Heart right ventricle (tissue), 16 donors: ENCODE measurements around the gene EIF1AD. TPM values are rescaled to one million over a fixed set of nuclear protein-coding genes. Genes with fewer than 3 reads are reported as not detected.
"Not testable (repeated sequence)": the region's sequence is repeated elsewhere in the genome, so short reads cannot be mapped to it uniquely, and the experiment has no call there.

Source experiments
- ATAC-seq, 8 donors: fragments of 200-7000 bp; cut with Tn5 transposase; one replicate each; pipeline ENCODE4 v1.9.1; 2020; ENCODE audit warnings: mild to moderate bottlenecking in 8 of 8, moderate library complexity in 8 of 8, moderate number of reproducible peaks in 1 of 8
- DNase-seq, 2 donors: peaks; one replicate each; pipeline ENCODE4 v3.0.0-alpha.2; 2020
- H3K27ac ChIP-seq, 10 donors: fragments of 200-600 bp; sonication (generic) in 2 of 10; one replicate each; pipeline versions ENCODE4 v1.5.0 to v1.8.0; 2020 to 2022; ENCODE audit warnings: mild to moderate bottlenecking in 3 of 10
- H3K27me3 ChIP-seq, 7 donors: fragments of 200-600 bp; one replicate each; pipeline ENCODE4 v1.8.0; 2021 to 2022; ENCODE audit warnings: mild to moderate bottlenecking in 2 of 7
- H3K36me3 ChIP-seq, 9 donors: fragments of 200-600 bp; sonication (generic) in 1 of 9; one replicate each; pipeline versions ENCODE4 v1.5.0 to v1.8.0; 2020 to 2022; ENCODE audit warnings: mild to moderate bottlenecking in 2 of 9
- H3K4me1 ChIP-seq, 9 donors: fragments of 200-600 bp; sonication (generic) in 1 of 9; one replicate each; pipeline versions ENCODE4 v1.5.0 to v1.8.0; 2020 to 2022; ENCODE audit warnings: mild to moderate bottlenecking in 4 of 9
- H3K4me3 ChIP-seq, 10 donors: fragments of 200-600 bp; sonication (generic) in 2 of 10; one replicate each; pipeline versions ENCODE4 v1.5.0 to v1.8.0; 2020 to 2022; ENCODE audit warnings: mild to moderate bottlenecking in 7 of 10, moderate library complexity in 2 of 10
- H3K9me3 ChIP-seq, 11 donors: fragments of 200-600 bp in 10 of 11; sonication (generic) in 2 of 11; one replicate each; pipeline versions ENCODE4 v1.5.0 to v1.8.0; 2013 to 2022; ENCODE audit warnings: mild to moderate bottlenecking in 2 of 11, control low read depth in 1 of 11, moderate library complexity in 1 of 11
- CTCF ChIP-seq, 9 donors: fragments of 200-600 bp; sonication (generic) in 2 of 9; IDR thresholded peaks; one replicate each; pipeline versions ENCODE4 v1.5.0 to v1.8.0; 2021 to 2022; ENCODE audit warnings: antibody characterized with exemption in 9 of 9, mild to moderate bottlenecking in 5 of 9, moderate library complexity in 1 of 9
- WGBS, 2 donors: extraction: QIAGEN DNeasy Blood & Tissue Kit; methylation state at CpG; one replicate each; pipeline ENCODE4 v1.1.7; 2013; ENCODE audit warnings: inconsistent platforms in 1 of 2; 5-methylcytosine and 5-hydroxymethylcytosine counted together
- intact Hi-C, 10 donors: fragments of 100-400 bp; cut with DNase I; formaldehyde crosslinking; loops; one replicate each; pipeline versions ENCODE4 v1.11.1 to v1.14.2; 2022
- polyA plus RNA-seq, 2 donors: library from polyadenylated mRNA; stranded (reverse); fragments of 200-250 nt; gene quantifications; one replicate each; pipeline ENCODE4 v1.2.3, GENCODE V29; 2013
- total RNA-seq, 10 donors: library from RNA; stranded (reverse); fragmentation: NEBNext Ultra II Directional in 3 of 10; extraction: Animal tissue kit (Norgen Biotek cat#: 25700) in 3 of 10; gene quantifications; one replicate each; pipeline versions ENCODE4 v1.2.1 to v1.2.4, GENCODE V29; 2021 to 2023
- donor health status: Arrhythmogenic right ventricular cardiomyopathy.
- donor health status: ischemic (EF 13 %, LVEDD 7.1; RV severe dilation, severe dysfunction).
- donor health status: healthy with polysubstance abuse.
- donor health status: DM: no; HTN: yes; CAD: no.
- donor health status: DM: no; HTN: no; CAD: no.
- donor health status: ischemic (EF 25% LVEDD 6.9; RV normal size, moderate dysfunction).
- donor health status: ischemic (EF 25% LVEDD 5.7; RV mildly dilated, moderate dysfunction).
- donor health status: healthy.
- donor health status: DM: yes; HTN: yes; CAD: no.
- donor health status: Ischemic cardiomyopathy.
- donor health status: ischemic (EF 35%, LVEDD 5.7; RV mildly dilated, moderate dysfunction).
- donor health status: nonischemic (EF 11% LVEDD 7.7; RV severe dilation, severe dysfunction).
- donor health status: DM: yes; HTN: yes; CAD: no.
- donor health status: PGD.
- donor health status: ischemic (EF 29% LVEDD 5.4; RV normal size, mild dysfunction).
- donor health status: nonischemic (EF 23%, LVEDD 6.1; RV moderate dilation, normal function).

EIF1AD gene
- total and polyA plus RNA-seq, 12 donors, result 15.1 to 30.0 (median 19.7) TPM

DNA sequence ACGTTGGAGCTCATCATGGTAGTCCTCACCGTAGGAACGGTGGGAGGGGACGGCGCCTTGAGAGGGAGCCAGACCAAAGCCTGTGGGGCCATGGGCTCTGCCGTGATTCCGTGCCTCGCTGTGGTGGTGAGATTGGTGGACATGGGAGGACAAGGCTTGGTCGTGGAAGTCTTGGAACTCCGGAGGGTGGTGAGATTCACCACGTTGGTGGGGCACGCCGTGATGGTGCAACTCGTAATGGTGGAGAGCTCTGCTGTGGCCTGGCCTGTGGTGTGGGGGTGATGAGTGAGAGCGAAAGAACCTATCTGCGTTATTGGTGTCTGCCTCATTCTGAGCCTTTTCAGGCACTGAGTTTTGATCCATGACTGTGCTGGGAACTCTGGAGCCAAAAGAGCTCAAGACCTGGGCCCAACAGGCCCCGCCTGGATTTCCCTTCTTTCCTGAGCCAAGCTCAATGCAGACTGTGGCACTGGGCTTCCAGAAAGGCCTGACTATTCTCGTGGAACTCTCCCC lies 24.1 kb upstream of the EIF1AD start, which contains the start of gene CATSPER1:
Gene CATSPER1 (minus strand): TSS at position 463 of the 513 bp plus-strand sequence. CDS start 100 bp downstream, at position 363.
- 89 to 91% methylated on average over 18 of the region's 18 CpGs for whole genome bisulfite sequencing, 2 donors
- Histone ChIP-seq H3K27me3 (peaks cover 0 to 17% (median 7%) of the 10 kb centered on the region in 7 donors), H3K36me3 (no peaks in the 10 kb centered on the region), H3K4me1 (peaks cover 0 to 18% (median 8%) of the 10 kb centered on the region in 9 donors), H3K27ac (no peak within 1 kb of the TSS), H3K9me3 (no peaks in the 10 kb centered on the region), H3K4me3 (no peak within 1 kb of the TSS)
- DNase-seq (no peak), ATAC-seq (no peak)
- intact Hi-C loops, result no loop called here
- TF ChIP-seq CTCF (IDR thresholded peaks at IDR 0.05), result no peak

- H3K36me3 ChIP-seq, intact Hi-C loops, H3K4me3 ChIP-seq, DNase-seq, ATAC-seq, H3K27ac ChIP-seq, H3K9me3 ChIP-seq: not testable (repeated sequence)
- Histone ChIP-seq H3K4me1 (peaks cover 0 to 26% (median 8%) of the 10 kb centered on the region in 9 donors), H3K27me3 (peaks cover 0 to 12% (median 7%) of the 10 kb centered on the region in 7 donors)
- 72 to 83% methylated on average over 5 of the region's 5 CpGs for WGBS, 2 donors
These were observed 21.2 kb upstream of the EIF1AD start for GRCh38 chr11:66023186-66023440.

DNA sequence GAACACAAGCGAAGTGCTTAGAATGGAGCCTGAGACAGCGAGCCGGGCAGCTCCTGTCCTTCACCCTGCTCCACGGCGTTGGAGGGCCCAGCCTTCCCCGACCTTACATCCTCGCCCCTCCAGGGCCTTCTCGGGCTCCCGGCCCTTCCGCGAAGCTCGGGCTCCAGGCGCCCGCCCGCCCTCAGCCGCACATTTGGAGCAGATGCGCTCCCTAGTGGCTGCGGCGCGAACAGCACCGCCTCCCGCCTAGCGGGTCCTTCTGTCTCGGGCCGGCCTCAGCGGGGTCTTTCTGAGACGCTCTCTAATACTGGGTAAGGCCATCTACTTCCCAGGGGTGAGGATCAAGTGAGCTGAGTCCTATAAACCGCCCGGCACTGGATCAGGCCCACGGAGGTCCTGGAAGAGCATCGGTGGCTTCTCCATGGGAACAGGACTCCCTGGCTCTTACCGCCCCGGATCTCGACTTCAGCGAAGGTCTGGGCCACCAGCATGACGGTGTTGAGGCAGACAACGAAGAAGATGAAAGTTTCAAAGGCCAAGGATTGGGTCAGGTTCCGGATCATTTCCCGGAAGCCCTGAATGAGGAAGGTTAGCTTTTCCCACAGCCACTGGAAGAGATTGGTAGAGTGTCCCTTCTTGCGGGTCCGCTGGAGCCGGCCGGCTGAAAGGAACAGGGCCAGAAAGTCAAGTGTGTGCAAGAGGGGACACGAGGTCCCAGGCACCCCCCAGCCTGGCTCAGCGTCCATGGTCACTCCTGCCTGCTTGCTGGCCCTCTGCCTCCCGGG lies 20.6 kb upstream of the EIF1AD start:
- H3K27ac ChIP-seq, result no peak overlapping the region
- intact Hi-C loops, result no loop called here

GRCh38 chr11:66020618-66021357 lies 18.8 kb upstream of the EIF1AD start:
- H3K27ac ChIP-seq, result peak overlapping the region in 1 of 10 donors; percentile 66
- intact Hi-C loops, result no loop called here
- H3K4me1 ChIP-seq, result peaks cover 1 to 26% (median 11%) of the 10 kb centered on the region in 9 donors
- ATAC-seq (peak in 1 of 8 donors; percentile 40), DNase-seq (no peak)
- no peaks in the 10 kb centered on the region for H3K36me3 ChIP-seq
- peaks cover 0 to 9% (median 7%) of the 10 kb centered on the region in 7 donors for H3K27me3 ChIP-seq
- 86 to 88% methylated on average over 22 to 25 of the region's 25 CpGs for WGBS, 2 donors
- H3K4me3 ChIP-seq, result peak overlapping the region in 1 of 10 donors; percentile 18
- H3K9me3 ChIP-seq, result no peaks in the 10 kb centered on the region
- TF ChIP-seq CTCF (IDR thresholded peaks at IDR 0.05), result no peak

More for the DNA sequence above, 20.6 kb upstream of the EIF1AD start:
- peak overlapping the region in 7 of 10 donors; percentile 4 to 29 (median 17) for H3K4me3 ChIP-seq
- peak; percentile 65 to 81 for DNase-seq
- H3K9me3 ChIP-seq, result no peaks in the 10 kb centered on the region
- peaks cover 0 to 26% (median 8%) of the 10 kb centered on the region in 9 donors for H3K4me1 ChIP-seq
- no peaks in the 10 kb centered on the region for H3K36me3 ChIP-seq
- peak; percentile 89 to 98 (median 95) for TF ChIP-seq CTCF (IDR thresholded peaks at IDR 0.05)
- ATAC-seq, result peak; percentile 62 to 87 (median 85)
- WGBS, 2 donors, result 20% methylated on average over 45 to 46 of the region's 46 CpGs
- H3K27me3 ChIP-seq, result peaks cover 0 to 9% (median 7%) of the 10 kb centered on the region in 7 donors
